OCI-M2 (cell line): ENCODE data around the gene HS6ST2.

ENCODE experiments used
- DNase-seq: peaks from one replicate; lab custom pipeline; 2025; ENCODE audit not compliant: unreplicated experiment; lab: John Stamatoyannopoulos, UW

HS6ST2 gene

GRCh38 chrX:132624466-132624865 is 334.0 kb downstream of the HS6ST2 start:
- no peak for DNase-seq

- no peak for DNase-seq
These were observed 334.5 kb downstream of the HS6ST2 start for GRCh38 chrX:132623942-132624341.

GRCh38 chrX:132623300-132623699 is 335.1 kb downstream of the HS6ST2 start:
- DNase-seq, result no peak

GRCh38 chrX:132622130-132622529 is 336.3 kb downstream of the HS6ST2 start:
- no peak for DNase-seq

GRCh38 chrX:132618810-132619209 is 339.6 kb downstream of the HS6ST2 start:
- no peak for DNase-seq

- no peak for DNase-seq
These were observed 342.9 kb downstream of the HS6ST2 start for GRCh38 chrX:132615391-132616131.

GRCh38 chrX:132614297-132614696 is 344.1 kb downstream of the HS6ST2 start:
- DNase-seq, result no peak

- DNase-seq, result no peak
These were observed 344.6 kb downstream of the HS6ST2 start for GRCh38 chrX:132613801-132614200.

GRCh38 chrX:132612821-132613564 is 345.4 kb downstream of the HS6ST2 start:
- DNase-seq, result no peak

GRCh38 chrX:132610536-132610935 is 347.9 kb downstream of the HS6ST2 start:
- no peak for DNase-seq

GRCh38 chrX:132609362-132609848 is 349.0 kb downstream of the HS6ST2 start:
- DNase-seq, result no peak

GRCh38 chrX:132603700-132604286 is 354.6 kb downstream of the HS6ST2 start:
- DNase-seq, result no peak

- DNase-seq, result no peak
These were observed 355.7 kb downstream of the HS6ST2 start for GRCh38 chrX:132602701-132603100.

GRCh38 chrX:132594999-132595398 is 363.4 kb downstream of the HS6ST2 start:
- no peak for DNase-seq

- no peak for DNase-seq
These were observed 364.3 kb downstream of the HS6ST2 start for GRCh38 chrX:132594129-132594528.

- DNase-seq, result no peak
These were observed 365.5 kb downstream of the HS6ST2 start for GRCh38 chrX:132592880-132593279.

- no peak for DNase-seq
These were observed 366.6 kb downstream of the HS6ST2 start for GRCh38 chrX:132591719-132592275.

- no peak for DNase-seq
These were observed 367.9 kb downstream of the HS6ST2 start for GRCh38 chrX:132590350-132591026.

- no peak for DNase-seq
These were observed 373.5 kb downstream of the HS6ST2 start for GRCh38 chrX:132584936-132585335.

- no peak for DNase-seq
These were observed 381.5 kb downstream of the HS6ST2 start for GRCh38 chrX:132576939-132577338.
